Activated CD4-positive, alpha-beta memory T cell treated with anti-CD3 and anti-CD28 coated beads, Interleukin-2, amount 10 ng/mL, durations not matched to agents 7 days and 5 days (primary cell): Measurements from ENCODE around the gene ABHD17B. TPM values are rescaled to one million over a fixed set of nuclear protein-coding genes. Genes with fewer than 3 reads are reported as not detected.

Experiments
- CTCF ChIA-PET: fragments of 350-600 bp; sonication (Branson Sonifier 250); formaldehyde crosslinking; loops from one replicate; lab custom pipeline; 2021; ENCODE audit warnings: antibody characterized with exemption, inconsistent platforms; lab: Charles Lee
- POLR2A ChIA-PET: fragments of 350-600 bp; sonication (Branson Sonifier 250); formaldehyde crosslinking; loops from one replicate; lab custom pipeline; 2021; ENCODE audit warnings: antibody characterized with exemption; lab: Charles Lee
- DNase-seq: peaks from one replicate; pipeline ENCODE4 v3.0.0-alpha.2; 2020
- H3K27ac Mint-ChIP-seq: one replicate; pipeline ENCODE4 v1.8.0; 2021; ENCODE audit warnings: mild to moderate bottlenecking, mixed read lengths
- H3K27me3 Mint-ChIP-seq: one replicate; pipeline ENCODE4 v1.8.0; 2021; ENCODE audit warnings: mixed read lengths
- H3K36me3 Mint-ChIP-seq: one replicate; pipeline ENCODE4 v1.8.0; 2021; ENCODE audit warnings: low read depth, mixed read lengths
- H3K4me1 Mint-ChIP-seq: one replicate; pipeline ENCODE4 v1.8.0; 2021; ENCODE audit warnings: mixed read lengths
- H3K4me3 Mint-ChIP-seq: one replicate; pipeline ENCODE4 v1.8.0; 2021; ENCODE audit warnings: mild to moderate bottlenecking, mixed read lengths
- H3K9me3 Mint-ChIP-seq: one replicate; pipeline ENCODE4 v1.8.0; 2021; ENCODE audit warnings: mixed read lengths
- total RNA-seq, 2 experiments: library from RNA; stranded (reverse); gene quantifications; one replicate each; pipeline ENCODE4 v1.2.3, GENCODE V29; 2021

Gene ABHD17B
- total RNA-seq, 2 experiments from 2014 or later = 25.6 to 27.3 TPM

- H3K4me3 Mint-ChIP-seq = no peak overlapping the region
- H3K9me3 Mint-ChIP-seq = peaks cover 15% of the 10 kb centered on the region
- H3K27ac Mint-ChIP-seq = no peak overlapping the region
- DNase-seq = no peak
- H3K4me1 Mint-ChIP-seq = peaks cover 16% of the 10 kb centered on the region
- no peaks in the 10 kb centered on the region for H3K27me3 Mint-ChIP-seq
- ChIA-PET CTCF (interaction anchor here (0.8 to 1.3 kb wide), 3 partner anchors 51 to 1249 kb away, joined by 3 to 4 read pairs (median 3); partner anchors contain the start of gene ABHD17B), POLR2A (no interaction called here)
- H3K36me3 Mint-ChIP-seq = peaks cover 41% of the 10 kb centered on the region
These were observed 52.7 kb downstream of the ABHD17B start for GRCh38 chr9:71858102-71858798.

DNA sequence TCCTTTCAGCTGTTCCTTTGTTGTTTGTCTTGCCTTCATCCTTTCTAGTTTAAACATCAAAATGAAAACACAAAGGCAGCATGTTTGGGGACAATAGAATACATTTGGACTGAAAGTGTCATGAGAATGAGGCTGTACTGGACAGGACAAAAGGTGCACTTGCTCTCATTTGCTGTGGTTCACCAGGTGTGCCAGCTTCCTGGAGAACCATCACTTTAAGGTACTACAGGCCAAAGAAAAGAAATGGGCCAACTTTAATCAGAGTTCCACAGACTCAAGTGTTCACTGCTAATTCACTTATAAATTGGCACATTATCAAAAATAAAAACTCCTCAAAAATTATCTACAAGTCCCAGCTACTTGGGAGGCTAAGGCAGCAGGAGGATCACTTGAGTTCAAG, 53.8 kb downstream of the ABHD17B start:
- Mint-ChIP-seq H3K4me1 (peaks cover 17% of the 10 kb centered on the region), H3K27ac (no peak overlapping the region), H3K27me3 (no peaks in the 10 kb centered on the region), H3K36me3 (peaks cover 30% of the 10 kb centered on the region), H3K4me3 (no peak overlapping the region), H3K9me3 (peaks cover 15% of the 10 kb centered on the region)
- ChIA-PET POLR2A (no interaction called here), CTCF (interaction anchor here (0.8 to 1.3 kb wide), 4 partner anchors 48 to 1250 kb away, joined by 3 to 4 read pairs (median 3); partner anchors contain the start of gene ABHD17B)
- no peak for DNase-seq

DNA sequence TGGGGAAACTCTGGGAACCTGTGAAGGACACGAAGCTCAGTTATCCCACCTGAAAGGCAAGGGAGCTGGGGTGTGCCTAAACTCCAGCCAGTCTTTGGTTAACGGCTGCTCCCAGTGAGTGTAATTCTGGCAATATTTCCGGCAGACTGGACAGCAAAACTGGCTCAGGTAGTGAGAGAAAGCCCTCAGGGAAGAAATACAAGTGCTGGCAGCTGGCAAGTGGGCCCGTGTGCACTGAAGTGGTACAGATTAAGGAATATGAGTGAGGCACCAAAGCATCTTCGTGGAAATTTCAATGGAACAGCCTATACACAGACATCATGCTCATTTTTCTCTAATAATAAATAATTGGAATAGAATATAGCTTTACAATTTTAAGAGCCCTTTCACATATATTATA, 56.2 kb downstream of the ABHD17B start:
- POLR2A ChIA-PET = no interaction called here
- CTCF ChIA-PET = no interaction called here
- DNase-seq = no peak
- Mint-ChIP-seq H3K9me3 (peaks cover 8% of the 10 kb centered on the region), H3K27ac (no peak overlapping the region), H3K36me3 (peaks cover 11% of the 10 kb centered on the region), H3K27me3 (no peaks in the 10 kb centered on the region), H3K4me3 (no peak overlapping the region), H3K4me1 (peaks cover 17% of the 10 kb centered on the region)

DNA sequence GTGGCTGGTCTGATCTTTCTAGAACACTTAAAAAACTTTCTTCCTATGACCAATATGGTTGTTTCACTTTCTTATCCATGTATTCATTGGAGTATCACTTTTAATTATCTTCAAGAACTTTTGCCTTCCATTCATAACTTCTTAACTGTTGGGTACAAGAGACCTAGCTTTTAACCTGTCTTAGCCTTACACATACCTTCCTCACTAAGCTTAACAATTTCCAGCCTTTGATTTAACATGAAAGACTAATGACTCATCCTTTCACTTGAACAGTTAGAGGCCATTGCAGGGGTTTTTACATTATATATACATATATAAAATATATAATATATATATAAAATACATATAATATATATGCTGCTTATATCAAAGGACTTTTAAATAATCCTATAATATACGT, 57.9 kb downstream of the ABHD17B start:
- H3K4me3 Mint-ChIP-seq = no peak overlapping the region
- no peak overlapping the region for H3K27ac Mint-ChIP-seq
- no peak for DNase-seq
- ChIA-PET POLR2A (no interaction called here), CTCF (no interaction called here)
- H3K4me1 Mint-ChIP-seq = peaks cover 5% of the 10 kb centered on the region
- peaks cover 7% of the 10 kb centered on the region for H3K9me3 Mint-ChIP-seq
- H3K36me3 Mint-ChIP-seq = peaks cover 3% of the 10 kb centered on the region
- H3K27me3 Mint-ChIP-seq = no peaks in the 10 kb centered on the region

DNA sequence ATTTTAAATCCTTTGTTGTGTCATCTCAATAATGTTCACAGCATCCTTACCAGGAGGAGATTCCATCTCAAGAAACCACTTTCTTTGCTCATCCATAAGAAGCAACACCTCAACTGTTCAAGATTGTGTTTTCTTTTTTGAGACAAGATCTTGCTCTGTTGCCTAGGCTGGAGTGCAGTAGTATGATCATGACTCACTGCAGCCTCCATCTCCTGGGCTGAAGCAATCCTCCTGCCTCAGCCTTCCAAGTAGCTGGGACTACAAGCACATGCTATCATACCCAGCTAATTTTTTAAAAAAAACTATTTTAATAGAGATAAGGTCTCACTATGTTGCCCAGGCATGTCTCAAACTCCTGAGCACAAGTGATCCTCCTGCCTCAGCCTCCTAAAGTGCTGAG, 60.0 kb downstream of the ABHD17B start:
- POLR2A ChIA-PET = interaction anchor here (1.5 kb wide), 1 partner anchor 8 kb away, joined by 3 read pairs; no protein-coding TSS in a partner anchor
- peaks cover 3% of the 10 kb centered on the region for H3K36me3 Mint-ChIP-seq
- CTCF ChIA-PET = no interaction called here
- H3K4me3 Mint-ChIP-seq = no peak overlapping the region
- no peak overlapping the region for H3K27ac Mint-ChIP-seq
- peaks cover 7% of the 10 kb centered on the region for H3K9me3 Mint-ChIP-seq
- H3K4me1 Mint-ChIP-seq = peaks cover 2% of the 10 kb centered on the region
- DNase-seq = no peak
- H3K27me3 Mint-ChIP-seq = no peaks in the 10 kb centered on the region

- H3K4me3 Mint-ChIP-seq = no peak overlapping the region
These were observed 63.1 kb downstream of the ABHD17B start for GRCh38 chr9:71847892-71848291.

DNA sequence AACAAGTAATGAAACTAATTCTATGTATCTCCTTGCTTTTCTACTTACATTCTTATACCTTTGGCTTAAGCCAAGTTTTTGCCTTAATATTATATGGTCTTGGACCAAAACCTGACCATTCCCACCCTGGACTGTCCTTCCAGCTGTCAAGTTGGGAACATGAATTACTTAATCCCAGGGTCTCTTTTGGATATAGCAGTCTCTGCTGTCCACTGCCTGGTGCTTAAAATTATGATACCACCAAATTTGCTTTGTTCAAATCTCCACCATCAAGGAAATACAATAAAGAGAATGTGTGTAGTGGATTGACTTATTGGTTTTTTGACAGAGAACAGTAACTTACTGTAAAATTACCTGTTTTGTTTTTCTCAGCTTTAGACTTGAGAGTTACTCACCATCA, 66.2 kb downstream of the ABHD17B start:
- Mint-ChIP-seq H3K27ac (no peak overlapping the region), H3K4me1 (no peaks in the 10 kb centered on the region), H3K9me3 (peaks cover 7% of the 10 kb centered on the region), H3K27me3 (no peaks in the 10 kb centered on the region), H3K4me3 (no peak overlapping the region), H3K36me3 (peaks cover 3% of the 10 kb centered on the region)
- POLR2A ChIA-PET = no interaction called here
- no peak for DNase-seq
- CTCF ChIA-PET = no interaction called here

More at GRCh38 chr9:71847892-71848291, 63.1 kb downstream of the ABHD17B start:
- POLR2A ChIA-PET = no interaction called here
- DNase-seq = no peak
- H3K27ac Mint-ChIP-seq = no peak overlapping the region
- H3K36me3 Mint-ChIP-seq = peaks cover 3% of the 10 kb centered on the region
- no peaks in the 10 kb centered on the region for H3K4me1 Mint-ChIP-seq
- CTCF ChIA-PET = no interaction called here
- H3K27me3 Mint-ChIP-seq = no peaks in the 10 kb centered on the region
- H3K9me3 Mint-ChIP-seq = peaks cover 7% of the 10 kb centered on the region

- Mint-ChIP-seq H3K27ac (no peak overlapping the region), H3K4me3 (no peak overlapping the region), H3K4me1 (no peaks in the 10 kb centered on the region), H3K9me3 (no peaks in the 10 kb centered on the region), H3K36me3 (no peaks in the 10 kb centered on the region), H3K27me3 (peaks cover 9% of the 10 kb centered on the region)
- ChIA-PET POLR2A (no interaction called here), CTCF (no interaction called here)
- DNase-seq = no peak
These were observed 71.3 kb downstream of the ABHD17B start for GRCh38 chr9:71839668-71840067.

- H3K4me3 Mint-ChIP-seq = no peak overlapping the region
- no peaks in the 10 kb centered on the region for H3K4me1 Mint-ChIP-seq
- ChIA-PET CTCF (no interaction called here), POLR2A (no interaction called here)
- H3K27me3 Mint-ChIP-seq = peaks cover 20% of the 10 kb centered on the region
- no peak overlapping the region for H3K27ac Mint-ChIP-seq
- no peaks in the 10 kb centered on the region for H3K9me3 Mint-ChIP-seq
- no peaks in the 10 kb centered on the region for H3K36me3 Mint-ChIP-seq
- no peak for DNase-seq
These were observed 75.4 kb downstream of the ABHD17B start for GRCh38 chr9:71835596-71835995.

DNA sequence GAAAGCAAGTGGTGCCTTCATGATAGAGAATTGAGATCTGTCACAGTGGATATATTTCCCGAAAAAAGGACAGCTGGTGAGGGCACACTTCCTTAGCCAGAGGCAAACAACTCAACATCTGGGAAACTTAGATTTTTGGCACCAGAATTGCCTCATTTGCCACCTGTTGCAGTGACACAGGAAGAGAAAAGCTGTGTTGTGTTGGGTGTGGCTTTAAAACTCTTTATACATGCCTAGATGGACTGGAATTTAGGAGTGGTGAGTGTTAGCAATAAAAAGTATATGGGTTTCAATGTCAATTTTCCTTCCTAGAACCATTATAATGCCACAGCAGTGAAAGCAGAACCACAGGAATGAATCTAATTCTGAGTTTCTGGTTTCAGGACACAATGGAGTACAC, 80.1 kb downstream of the ABHD17B start:
- Mint-ChIP-seq H3K27me3 (peaks cover 20% of the 10 kb centered on the region), H3K4me1 (no peaks in the 10 kb centered on the region), H3K27ac (no peak overlapping the region), H3K36me3 (no peaks in the 10 kb centered on the region), H3K9me3 (no peaks in the 10 kb centered on the region), H3K4me3 (no peak overlapping the region)
- CTCF ChIA-PET = no interaction called here
- POLR2A ChIA-PET = no interaction called here
- DNase-seq = no peak

- Mint-ChIP-seq H3K36me3 (no peaks in the 10 kb centered on the region), H3K4me3 (no peak overlapping the region), H3K4me1 (no peaks in the 10 kb centered on the region), H3K9me3 (no peaks in the 10 kb centered on the region), H3K27ac (no peak overlapping the region), H3K27me3 (peaks cover 15% of the 10 kb centered on the region)
- ChIA-PET CTCF (interaction anchor here (4.0 kb wide), 1 partner anchor 11 kb away, joined by 17 read pairs; no protein-coding TSS in a partner anchor), POLR2A (no interaction called here)
- DNase-seq = no peak
These were observed 80.8 kb downstream of the ABHD17B start for GRCh38 chr9:71830153-71830552.

- CTCF ChIA-PET = interaction anchor here (2.1 kb wide), 1 partner anchor 199 kb away, joined by 5 read pairs; no protein-coding TSS in a partner anchor
- Mint-ChIP-seq H3K27me3 (peaks cover under 1% of the 10 kb centered on the region), H3K36me3 (no peaks in the 10 kb centered on the region)
These were observed 84.7 kb downstream of the ABHD17B start for GRCh38 chr9:71826279-71826678.

DNA sequence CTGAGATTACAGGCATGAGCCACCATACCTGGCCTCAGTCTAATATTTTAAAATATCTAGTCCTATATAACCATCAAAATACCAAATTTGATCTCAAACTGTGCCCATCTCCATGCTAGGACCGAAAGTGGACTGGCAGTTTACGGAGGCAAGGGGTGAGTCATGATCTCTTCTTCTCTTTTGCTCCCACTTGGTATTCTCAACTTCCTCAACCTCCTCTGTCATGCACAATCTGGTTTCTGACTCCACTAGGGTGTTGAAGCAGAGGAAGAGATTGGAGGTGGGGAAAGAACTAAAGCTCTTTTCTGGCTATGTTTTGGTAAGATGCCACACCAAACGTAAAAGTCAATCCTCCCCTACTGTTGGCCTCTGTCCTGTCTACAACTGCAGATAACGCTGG, 86.7 kb downstream of the ABHD17B start:
- Mint-ChIP-seq H3K36me3 (no peaks in the 10 kb centered on the region), H3K9me3 (no peaks in the 10 kb centered on the region), H3K27me3 (no peaks in the 10 kb centered on the region), H3K4me3 (no peak overlapping the region), H3K27ac (no peak overlapping the region), H3K4me1 (peaks cover 14% of the 10 kb centered on the region)
- ChIA-PET POLR2A (no interaction called here), CTCF (interaction anchor here (0.7 to 1.4 kb wide), 3 partner anchors 17 to 243 kb away, joined by 3 to 5 read pairs (median 4); partner anchors contain the start of genes ABHD17B and C9orf85)
- DNase-seq = no peak

More at GRCh38 chr9:71826279-71826678, 84.7 kb downstream of the ABHD17B start:
- DNase-seq = no peak
- Mint-ChIP-seq H3K4me1 (peaks cover 14% of the 10 kb centered on the region), H3K27ac (no peak overlapping the region), H3K4me3 (no peak overlapping the region), H3K9me3 (no peaks in the 10 kb centered on the region)
- POLR2A ChIA-PET = no interaction called here
